CD4-positive, CD25-positive, alpha-beta regulatory T cell (primary cell): ENCODE results near the gene STK38. TPM values are rescaled to one million over a fixed set of nuclear protein-coding genes. Genes with fewer than 3 reads are reported as not detected.

Experiments
- ATAC-seq, 2 donors: fragments of 150-1000 bp; cut with Tn5 transposase; one replicate each; pipeline ENCODE4 v1.10.0; 2021; ENCODE audit warnings: low read depth in 2 of 2, moderate number of reproducible peaks in 2 of 2, moderate library complexity in 1 of 2
- DNase-seq, 3 donors: peaks; one replicate each; pipeline versions ENCODE4 v3.0.0 to v3.0.0-alpha.2; 2012 to 2022; ENCODE audit warnings: mixed read lengths in 1 of 3
- H3K27ac ChIP-seq: one replicate; pipeline ENCODE4 v1.7.0; 2013; ENCODE audit warnings: mild to moderate bottlenecking, low read length; ENCODE audit not compliant: insufficient read depth, poor library complexity, severe bottlenecking
- H3K27me3 ChIP-seq: one replicate; pipeline ENCODE4 v1.7.0; 2013; ENCODE audit warnings: low read length; ENCODE audit not compliant: control insufficient read depth, insufficient read depth
- H3K36me3 ChIP-seq: one replicate; pipeline ENCODE4 v1.7.0; 2013; ENCODE audit warnings: mild to moderate bottlenecking, low read length, moderate library complexity; ENCODE audit not compliant: control insufficient read depth, insufficient read depth
- H3K4me1 ChIP-seq: 2 replicates; pipeline ENCODE4 v1.7.0; 2013; ENCODE audit warnings: mild to moderate bottlenecking, low read length; ENCODE audit not compliant: insufficient read depth, control insufficient read depth, poor library complexity, severe bottlenecking
- H3K4me3 ChIP-seq: one replicate; pipeline ENCODE4 v1.7.0; 2013; ENCODE audit warnings: low read depth, mild to moderate bottlenecking, low read length, moderate library complexity
- H3K9me3 ChIP-seq, 2 experiments: 1 replicate in 1 of 2; 2 replicates in 1 of 2; pipeline ENCODE4 v1.7.0; 2013; ENCODE audit warnings: low read length in 2 of 2, mild to moderate bottlenecking in 1 of 2, moderate library complexity in 1 of 2; ENCODE audit not compliant: control insufficient read depth in 2 of 2
- H3K27ac Mint-ChIP-seq, 3 donors: one replicate each; pipeline ENCODE4 v1.8.0; 2020 to 2022; ENCODE audit warnings: mild to moderate bottlenecking in 3 of 3, mixed read lengths in 3 of 3, moderate library complexity in 2 of 3
- H3K27me3 Mint-ChIP-seq: one replicate; pipeline ENCODE4 v1.8.0; 2022; ENCODE audit warnings: mild to moderate bottlenecking, mixed read lengths
- H3K36me3 Mint-ChIP-seq: one replicate; pipeline ENCODE4 v1.8.0; 2020; ENCODE audit warnings: mixed read lengths
- H3K4me1 Mint-ChIP-seq, 4 donors: one replicate each; pipeline ENCODE4 v1.8.0; 2020 to 2022; ENCODE audit warnings: mixed read lengths in 4 of 4, mild to moderate bottlenecking in 1 of 4
- H3K4me3 Mint-ChIP-seq, 4 donors: one replicate each; pipeline ENCODE4 v1.8.0; 2020 to 2022; ENCODE audit warnings: mild to moderate bottlenecking in 4 of 4, mixed read lengths in 4 of 4, moderate library complexity in 3 of 4
- H3K9me3 Mint-ChIP-seq, 7 donors: one replicate each; pipeline ENCODE4 v1.8.0; 2020 to 2022; ENCODE audit warnings: mixed read lengths in 7 of 7, mild to moderate bottlenecking in 3 of 7, moderate library complexity in 2 of 7
- polyA plus RNA-seq, 4 donors: library from polyadenylated mRNA; unstranded; fragments of 300-500 nt; fragmentation: Illumina TruSeq; gene quantifications; one replicate each; pipeline ENCODE4 v1.2.3, GENCODE V29; 2021
- total RNA-seq: library from RNA; stranded (reverse); gene quantifications from one replicate; pipeline ENCODE4 v1.2.3, GENCODE V29; 2022

STK38 gene
- total and polyA plus RNA-seq, 5 donors from 2014 or later = 92.8 to 126 (median 106) TPM

GRCh38 chr6:36547646-36548400 is 544 bp upstream of the STK38 start:
- H3K4me1 Mint-ChIP-seq = peaks cover 9 to 47% (median 31%) of the 10 kb centered on the region in 4 donors

GRCh38 chr6:36546308-36546919 is 865 bp downstream of the STK38 start:
- Histone ChIP-seq H3K27ac (peak overlapping the region; percentile 90), H3K9me3 (no peaks in the 10 kb centered on the region), H3K4me3 (peak overlapping the region; percentile 99), H3K36me3 (peaks cover 5% of the 10 kb centered on the region), H3K4me1 (peaks cover 53% of the 10 kb centered on the region), H3K27me3 (no peaks in the 10 kb centered on the region)
- peak overlapping the region; percentile 97 to 100 (median 99) for H3K27ac Mint-ChIP-seq
- no peaks in the 10 kb centered on the region for H3K9me3 Mint-ChIP-seq
- ATAC-seq (peak; percentile 6 to 14), DNase-seq (peak in 2 of 3 donors; percentile 34 to 52)
- peaks cover 16% of the 10 kb centered on the region for H3K36me3 Mint-ChIP-seq
- no peaks in the 10 kb centered on the region for H3K27me3 Mint-ChIP-seq
- H3K4me1 Mint-ChIP-seq = peaks cover 10 to 58% (median 35%) of the 10 kb centered on the region in 4 donors
- H3K4me3 Mint-ChIP-seq = peak overlapping the region; percentile 94 to 99 (median 98)

More at GRCh38 chr6:36547646-36548400, 544 bp upstream of the STK38 start:
- peaks cover 39% of the 10 kb centered on the region for H3K4me1 ChIP-seq
- peak overlapping the region; percentile 90 for H3K27ac ChIP-seq
- peak overlapping the region; percentile 97 to 100 (median 99) for H3K27ac Mint-ChIP-seq
- peak overlapping the region; percentile 94 to 99 (median 98) for H3K4me3 Mint-ChIP-seq
- H3K27me3 Mint-ChIP-seq = no peaks in the 10 kb centered on the region
- peaks cover 12% of the 10 kb centered on the region for H3K36me3 Mint-ChIP-seq
- H3K9me3 ChIP-seq = no peaks in the 10 kb centered on the region
- H3K27me3 ChIP-seq = no peaks in the 10 kb centered on the region
- H3K9me3 Mint-ChIP-seq = no peaks in the 10 kb centered on the region
- ATAC-seq = peak in 1 of 2 donors; percentile 2
- H3K4me3 ChIP-seq = peak overlapping the region; percentile 85
- H3K36me3 ChIP-seq = peaks cover 2% of the 10 kb centered on the region
- DNase-seq = peak in 1 of 3 donors; percentile 35

- Mint-ChIP-seq H3K4me1 (peaks cover 13 to 64% (median 39%) of the 10 kb centered on the region in 4 donors), H3K27ac (peak overlapping the region; percentile 97 to 100 (median 99)), H3K27me3 (no peaks in the 10 kb centered on the region), H3K4me3 (peak overlapping the region; percentile 94 to 99 (median 98)), H3K36me3 (peaks cover 21% of the 10 kb centered on the region), H3K9me3 (no peaks in the 10 kb centered on the region)
- Histone ChIP-seq H3K36me3 (peaks cover 10% of the 10 kb centered on the region), H3K27me3 (no peaks in the 10 kb centered on the region), H3K9me3 (no peaks in the 10 kb centered on the region), H3K27ac (peak overlapping the region; percentile 90), H3K4me1 (peaks cover 59% of the 10 kb centered on the region), H3K4me3 (peak overlapping the region; percentile 99)
- DNase-seq = no peak
- no peak for ATAC-seq
These were observed 1.4 kb downstream of the STK38 start for GRCh38 chr6:36545767-36546307.

DNA sequence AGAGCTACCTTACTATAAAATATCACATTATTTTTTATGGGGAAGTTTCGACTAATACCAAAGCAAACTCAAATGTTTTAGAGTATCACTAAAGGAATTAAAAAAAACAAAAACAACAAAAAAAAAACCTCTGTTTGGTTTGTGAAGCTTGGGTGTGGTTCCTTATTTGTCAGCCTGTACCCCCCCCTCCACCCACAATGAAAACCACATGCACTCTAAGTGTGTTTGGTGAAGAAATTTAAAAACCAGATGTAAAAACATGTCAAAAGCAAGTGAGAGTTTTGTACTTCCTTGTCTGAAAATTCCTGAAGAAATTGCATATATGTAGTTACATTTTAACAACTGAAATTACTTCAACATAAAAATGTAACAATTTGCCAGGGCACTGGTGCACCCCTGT is 3.1 kb downstream of the STK38 start:
- H3K27me3 ChIP-seq = no peaks in the 10 kb centered on the region
- H3K4me3 ChIP-seq = peak overlapping the region; percentile 99
- peaks cover 26 to 71% (median 51%) of the 10 kb centered on the region in 4 donors for H3K4me1 Mint-ChIP-seq
- H3K4me1 ChIP-seq = peaks cover 75% of the 10 kb centered on the region
- peaks cover 21% of the 10 kb centered on the region for H3K36me3 ChIP-seq
- no peaks in the 10 kb centered on the region for H3K9me3 ChIP-seq
- H3K9me3 Mint-ChIP-seq = no peaks in the 10 kb centered on the region
- H3K27ac Mint-ChIP-seq = peak overlapping the region; percentile 94 to 97 (median 97)
- peak overlapping the region; percentile 94 to 99 (median 98) for H3K4me3 Mint-ChIP-seq
- H3K27ac ChIP-seq = peak overlapping the region; percentile 90
- DNase-seq = peak; percentile 62 to 86 (median 83)
- H3K36me3 Mint-ChIP-seq = peaks cover 34% of the 10 kb centered on the region
- peak; percentile 31 to 35 for ATAC-seq
- H3K27me3 Mint-ChIP-seq = no peaks in the 10 kb centered on the region

DNA sequence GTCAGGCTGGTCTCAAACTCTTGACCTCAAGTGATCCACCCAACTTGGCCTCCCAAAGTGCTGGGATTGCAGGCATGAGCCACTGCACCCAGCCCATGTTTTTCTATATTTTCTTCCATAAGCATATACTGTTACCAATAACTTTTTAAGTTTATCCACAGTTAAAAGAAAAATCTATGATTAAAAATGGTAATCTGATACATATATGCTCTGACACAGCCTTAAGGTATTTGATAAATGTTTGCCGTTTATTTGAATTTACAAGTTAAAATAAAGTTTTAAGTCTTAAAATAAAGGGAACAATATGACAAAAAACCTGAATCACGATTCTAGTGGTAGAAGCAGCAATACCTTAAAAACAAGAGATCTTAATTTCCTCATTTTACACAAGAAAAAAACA is 5.2 kb downstream of the STK38 start:
- Mint-ChIP-seq H3K9me3 (no peaks in the 10 kb centered on the region), H3K4me1 (peaks cover 29 to 66% (median 47%) of the 10 kb centered on the region in 4 donors), H3K4me3 (peak overlapping the region; percentile 43 to 94 (median 88)), H3K27ac (peak overlapping the region; percentile 69 to 90 (median 71)), H3K36me3 (peaks cover 50% of the 10 kb centered on the region), H3K27me3 (no peaks in the 10 kb centered on the region)
- Histone ChIP-seq H3K9me3 (no peaks in the 10 kb centered on the region), H3K4me3 (peak overlapping the region; percentile 82), H3K4me1 (peaks cover 65% of the 10 kb centered on the region), H3K27ac (peak overlapping the region; percentile 57), H3K36me3 (peaks cover 40% of the 10 kb centered on the region), H3K27me3 (no peaks in the 10 kb centered on the region)
- DNase-seq = no peak
- no peak for ATAC-seq

DNA sequence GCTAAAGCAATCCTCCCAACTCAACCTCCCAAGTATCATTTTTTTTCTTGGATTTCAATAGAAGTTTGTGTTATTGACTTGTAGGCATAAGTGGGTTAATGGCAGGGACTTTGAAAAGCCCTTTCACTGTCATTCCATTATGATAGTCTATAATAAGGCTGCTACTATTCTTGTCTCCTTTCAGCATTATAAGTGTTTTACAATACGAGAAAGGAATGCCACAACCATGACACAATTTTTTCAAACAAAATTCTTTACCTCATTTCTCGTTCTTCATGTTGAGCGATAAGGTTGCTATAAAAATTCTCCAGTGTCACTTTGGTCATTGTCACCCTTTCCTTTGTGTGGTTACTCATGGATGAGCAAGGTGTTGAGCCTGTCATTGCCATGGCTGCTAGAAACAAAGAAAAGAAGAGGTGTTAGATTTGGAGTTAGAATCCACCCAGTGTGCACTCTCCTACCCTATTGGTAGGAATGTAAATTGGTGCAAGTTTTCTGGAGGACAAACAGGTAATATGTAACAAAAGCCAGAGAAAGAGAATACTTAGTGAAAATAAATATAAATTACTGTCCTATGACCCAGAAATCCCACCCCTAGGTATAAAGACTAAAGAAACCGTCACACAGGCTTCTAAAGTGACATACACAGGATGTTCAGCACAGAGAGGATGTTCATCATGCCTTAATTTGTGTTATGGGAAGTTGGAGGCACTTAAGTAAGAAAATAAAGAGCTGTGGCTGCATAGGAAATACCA is 7.3 kb downstream of the STK38 start:
- Histone ChIP-seq H3K9me3 (no peaks in the 10 kb centered on the region), H3K27me3 (no peaks in the 10 kb centered on the region), H3K4me3 (peak overlapping the region; percentile 33), H3K27ac (peak overlapping the region; percentile 67), H3K4me1 (peaks cover 61% of the 10 kb centered on the region), H3K36me3 (peaks cover 55% of the 10 kb centered on the region)
- peak overlapping the region; percentile 69 to 96 (median 90) for H3K27ac Mint-ChIP-seq
- no peaks in the 10 kb centered on the region for H3K27me3 Mint-ChIP-seq
- H3K9me3 Mint-ChIP-seq = no peaks in the 10 kb centered on the region
- DNase-seq = peak in 2 of 3 donors; percentile 57 to 71
- peak overlapping the region; percentile 43 to 94 (median 84) for H3K4me3 Mint-ChIP-seq
- ATAC-seq = peak; percentile 75 to 79
- H3K36me3 Mint-ChIP-seq = peaks cover 62% of the 10 kb centered on the region
- H3K4me1 Mint-ChIP-seq = peaks cover 38 to 83% (median 61%) of the 10 kb centered on the region in 4 donors
